ENCODE results near the gene TMEM231. TPM values are rescaled to one million over a fixed set of nuclear protein-coding genes. Genes with fewer than 3 reads are reported as not detected.
"Not testable (repeated sequence)": the region's sequence is repeated elsewhere in the genome, so short reads cannot be mapped to it uniquely, and the experiment has no call there.

The TMEM231 gene
- total RNA-seq, 2 experiments from 2014 or later: 2.1 to 2.3 TPM

- Mint-ChIP-seq H3K4me1 (ENCODE audit: low read depth) (peaks cover 39% of the 10 kb centered on the region), H3K9me3 (ENCODE audit: insufficient read depth) (no peaks in the 10 kb centered on the region), H3K36me3 (ENCODE audit: low read depth) (peaks cover 22% of the 10 kb centered on the region), H3K4me3 (peak within 1 kb of the TSS; percentile 97), H3K27ac (peak within 1 kb of the TSS; percentile 90), H3K27me3 (ENCODE audit: low read depth) (peaks cover 14% of the 10 kb centered on the region)
- CTCF ChIA-PET: interaction anchor here (0.6 to 4.7 kb wide), 7 partner anchors 10 to 198 kb away, joined by 3 to 17 read pairs (median 4); partner anchors contain the start of genes TMEM170A and TMEM231
- peak; percentile 79 for ATAC-seq
- peak; percentile 92 for DNase-seq
- POLR2A ChIA-PET: interaction anchor here (0.9 to 3.8 kb wide), 9 partner anchors 9 to 133 kb away, joined by 3 to 19 read pairs (median 4); partner anchors contain the start of genes ADAT1, CFDP1, KARS1 and TERF2IP
These were observed 10.1 kb upstream of the TMEM231 start, which contains the start of gene GABARAPL2 for GRCh38 chr16:75566040-75566757. Gene GABARAPL2 (plus strand): TSS chr16:75566379. CDS start chr16:75566487, 108 bp downstream.

- H3K36me3 Mint-ChIP-seq (ENCODE audit: low read depth): peaks cover 20% of the 10 kb centered on the region
- H3K9me3 Mint-ChIP-seq (ENCODE audit: insufficient read depth): no peaks in the 10 kb centered on the region
- H3K4me3 Mint-ChIP-seq: peak overlapping the region; percentile 97
- H3K27me3 Mint-ChIP-seq (ENCODE audit: low read depth): peaks cover 14% of the 10 kb centered on the region
- ATAC-seq: peak; percentile 23
- ChIA-PET POLR2A (interaction anchor here (0.9 to 3.8 kb wide), 8 partner anchors 9 to 132 kb away, joined by 3 to 19 read pairs (median 6); partner anchors contain the start of genes ADAT1, CFDP1, KARS1 and TERF2IP), CTCF (interaction anchor here (0.6 to 4.7 kb wide), 7 partner anchors 10 to 198 kb away, joined by 3 to 17 read pairs (median 6); partner anchors contain the start of genes ADAT1, TMEM170A and TMEM231)
- peak overlapping the region; percentile 90 for H3K27ac Mint-ChIP-seq
- no peak for DNase-seq
- H3K4me1 Mint-ChIP-seq (ENCODE audit: low read depth): peaks cover 39% of the 10 kb centered on the region
These were observed 9.6 kb upstream of the TMEM231 start for GRCh38 chr16:75565640-75566039.

GRCh38 chr16:75559564-75560372 lies 3.7 kb upstream of the TMEM231 start:
- Mint-ChIP-seq H3K27ac (no peak overlapping the region), H3K36me3 (ENCODE audit: low read depth) (no peaks in the 10 kb centered on the region), H3K4me3 (no peak overlapping the region), H3K27me3 (ENCODE audit: low read depth) (peaks cover 24% of the 10 kb centered on the region), H3K9me3 (ENCODE audit: insufficient read depth) (no peaks in the 10 kb centered on the region), H3K4me1 (ENCODE audit: low read depth) (peaks cover 10% of the 10 kb centered on the region)
- no peak for ATAC-seq
- ChIA-PET CTCF (interaction anchor here (1.1 kb wide), 1 partner anchor 89 kb away, joined by 3 read pairs; no protein-coding TSS in a partner anchor), POLR2A (interaction anchor here (2.6 kb wide), 1 partner anchor 88 kb away, joined by 11 read pairs; the partner anchor contains the start of genes KARS1 and TERF2IP)
- DNase-seq: no peak

- Mint-ChIP-seq H3K4me1 (ENCODE audit: low read depth) (peaks cover 9% of the 10 kb centered on the region), H3K4me3 (no peak overlapping the region), H3K36me3 (ENCODE audit: low read depth) (no peaks in the 10 kb centered on the region), H3K27me3 (ENCODE audit: low read depth) (peaks cover 25% of the 10 kb centered on the region), H3K9me3 (ENCODE audit: insufficient read depth) (no peaks in the 10 kb centered on the region), H3K27ac (no peak overlapping the region)
- ChIA-PET CTCF (interaction anchor here (1.1 kb wide), 1 partner anchor 90 kb away, joined by 3 read pairs; no protein-coding TSS in a partner anchor), POLR2A (interaction anchor here (2.6 kb wide), 1 partner anchor 89 kb away, joined by 11 read pairs; the partner anchor contains the start of genes KARS1 and TERF2IP)
- no peak for DNase-seq
- ATAC-seq: no peak
These were observed 2.9 kb upstream of the TMEM231 start for GRCh38 chr16:75558846-75559401.

- no peaks in the 10 kb centered on the region for H3K9me3 Mint-ChIP-seq (ENCODE audit: insufficient read depth)
- DNase-seq (no peak), ATAC-seq (no peak)
- H3K4me3 Mint-ChIP-seq: peak overlapping the region; percentile 84
- no peaks in the 10 kb centered on the region for H3K36me3 Mint-ChIP-seq (ENCODE audit: low read depth)
- POLR2A ChIA-PET: interaction anchor here (1.3 to 3.1 kb wide), 3 partner anchors 10 to 91 kb away, joined by 5 to 18 read pairs (median 8); partner anchors contain the start of genes ADAT1, GABARAPL2, KARS1 and TERF2IP
- CTCF ChIA-PET: interaction anchor here (0.7 to 1.4 kb wide), 10 partner anchors 9 to 207 kb away, joined by 3 to 7 read pairs (median 4); partner anchors contain the start of genes ADAT1, GABARAPL2, KARS1 and TERF2IP
- H3K4me1 Mint-ChIP-seq (ENCODE audit: low read depth): peaks cover 9% of the 10 kb centered on the region
- peak overlapping the region; percentile 73 for H3K27ac Mint-ChIP-seq
- H3K27me3 Mint-ChIP-seq (ENCODE audit: low read depth): peaks cover 19% of the 10 kb centered on the region
These were observed 439 bp upstream of the TMEM231 start for GRCh38 chr16:75556431-75556950.

GRCh38 chr16:75555213-75555706 lies 792 bp downstream of the TMEM231 start:
- CTCF ChIA-PET: interaction anchor here (0.9 to 1.4 kb wide), 7 partner anchors 10 to 209 kb away, joined by 3 to 7 read pairs (median 5); partner anchors contain the start of genes GABARAPL2, KARS1, TERF2IP and TMEM170A
- peak overlapping the region; percentile 84 for H3K4me3 Mint-ChIP-seq
- peaks cover 19% of the 10 kb centered on the region for H3K27me3 Mint-ChIP-seq (ENCODE audit: low read depth)
- H3K27ac Mint-ChIP-seq: peak overlapping the region; percentile 69
- ATAC-seq (no peak), DNase-seq (peak; percentile 38)
- no peaks in the 10 kb centered on the region for H3K36me3 Mint-ChIP-seq (ENCODE audit: low read depth)
- POLR2A ChIA-PET: interaction anchor here (1.3 to 3.1 kb wide), 3 partner anchors 11 to 92 kb away, joined by 5 to 18 read pairs (median 8); partner anchors contain the start of genes ADAT1, GABARAPL2, KARS1 and TERF2IP
- H3K9me3 Mint-ChIP-seq (ENCODE audit: insufficient read depth): no peaks in the 10 kb centered on the region
- H3K4me1 Mint-ChIP-seq (ENCODE audit: low read depth): peaks cover 12% of the 10 kb centered on the region

GRCh38 chr16:75552951-75553350 lies 3.1 kb downstream of the TMEM231 start:
- Mint-ChIP-seq H3K27me3 (ENCODE audit: low read depth) (peaks cover 9% of the 10 kb centered on the region), H3K36me3 (ENCODE audit: low read depth) (no peaks in the 10 kb centered on the region), H3K4me1 (ENCODE audit: low read depth) (peaks cover 19% of the 10 kb centered on the region), H3K27ac (no peak overlapping the region), H3K9me3 (ENCODE audit: insufficient read depth) (no peaks in the 10 kb centered on the region), H3K4me3 (no peak overlapping the region)
- ATAC-seq: no peak
- POLR2A ChIA-PET: interaction anchor here (0.6 kb wide), 1 partner anchor 129 kb away, joined by 3 read pairs; no protein-coding TSS in a partner anchor
- CTCF ChIA-PET: interaction anchor here (2.7 kb wide), 1 partner anchor 36 kb away, joined by 13 read pairs; no protein-coding TSS in a partner anchor
- no peak for DNase-seq

- H3K9me3 Mint-ChIP-seq (ENCODE audit: insufficient read depth): no peaks in the 10 kb centered on the region
- H3K27me3 Mint-ChIP-seq (ENCODE audit: low read depth): peaks cover 9% of the 10 kb centered on the region
- no peak overlapping the region for H3K27ac Mint-ChIP-seq
- ATAC-seq (peak; percentile 76), DNase-seq (peak; percentile 48)
- CTCF ChIA-PET: interaction anchor here (0.8 to 2.2 kb wide), 18 partner anchors 9 to 117 kb away, joined by 3 to 10 read pairs (median 4); partner anchors contain the start of genes ADAT1, CFDP1, KARS1 and TERF2IP
- H3K4me1 Mint-ChIP-seq (ENCODE audit: low read depth): peaks cover 11% of the 10 kb centered on the region
- POLR2A ChIA-PET: interaction anchor here (1.0 kb wide), 1 partner anchor 98 kb away, joined by 3 read pairs; no protein-coding TSS in a partner anchor
- no peak overlapping the region for H3K4me3 Mint-ChIP-seq
- no peaks in the 10 kb centered on the region for H3K36me3 Mint-ChIP-seq (ENCODE audit: low read depth)
These were observed 5.8 kb downstream of the TMEM231 start for GRCh38 chr16:75550211-75550662.

GRCh38 chr16:75548456-75548855 lies 7.6 kb downstream of the TMEM231 start:
- H3K4me3 Mint-ChIP-seq; POLR2A ChIA-PET; H3K36me3 Mint-ChIP-seq (ENCODE audit: low read depth); DNase-seq; H3K27ac Mint-ChIP-seq; H3K9me3 Mint-ChIP-seq (ENCODE audit: insufficient read depth); ATAC-seq; H3K27me3 Mint-ChIP-seq (ENCODE audit: low read depth); CTCF ChIA-PET: not testable (repeated sequence)
- peaks cover 10% of the 10 kb centered on the region for H3K4me1 Mint-ChIP-seq (ENCODE audit: low read depth)

- H3K27me3 Mint-ChIP-seq (ENCODE audit: low read depth): no peaks in the 10 kb centered on the region
- H3K4me1 Mint-ChIP-seq (ENCODE audit: low read depth): peaks cover 10% of the 10 kb centered on the region
- no peak for DNase-seq
- no peak overlapping the region for H3K4me3 Mint-ChIP-seq
- H3K27ac Mint-ChIP-seq: no peak overlapping the region
- ATAC-seq: no peak
- no peaks in the 10 kb centered on the region for H3K36me3 Mint-ChIP-seq (ENCODE audit: low read depth)
- ChIA-PET CTCF (no interaction called here), POLR2A (no interaction called here)
- H3K9me3 Mint-ChIP-seq (ENCODE audit: insufficient read depth): no peaks in the 10 kb centered on the region
These were observed 9.8 kb downstream of the TMEM231 start for GRCh38 chr16:75546293-75546692.
